NCI-H1105 treated with DMSO at 0.1 percent for 48 hours (cell line): ENCODE results near the gene UTP11.

ENCODE experiments used
- DNase-seq: peaks from one replicate; lab custom pipeline; 2025; lab: John Stamatoyannopoulos, UW

The UTP11 gene

GRCh38 chr1:38003261-38004250, 9.0 kb upstream of the UTP11 start:
- DNase-seq, result no peak

DNA sequence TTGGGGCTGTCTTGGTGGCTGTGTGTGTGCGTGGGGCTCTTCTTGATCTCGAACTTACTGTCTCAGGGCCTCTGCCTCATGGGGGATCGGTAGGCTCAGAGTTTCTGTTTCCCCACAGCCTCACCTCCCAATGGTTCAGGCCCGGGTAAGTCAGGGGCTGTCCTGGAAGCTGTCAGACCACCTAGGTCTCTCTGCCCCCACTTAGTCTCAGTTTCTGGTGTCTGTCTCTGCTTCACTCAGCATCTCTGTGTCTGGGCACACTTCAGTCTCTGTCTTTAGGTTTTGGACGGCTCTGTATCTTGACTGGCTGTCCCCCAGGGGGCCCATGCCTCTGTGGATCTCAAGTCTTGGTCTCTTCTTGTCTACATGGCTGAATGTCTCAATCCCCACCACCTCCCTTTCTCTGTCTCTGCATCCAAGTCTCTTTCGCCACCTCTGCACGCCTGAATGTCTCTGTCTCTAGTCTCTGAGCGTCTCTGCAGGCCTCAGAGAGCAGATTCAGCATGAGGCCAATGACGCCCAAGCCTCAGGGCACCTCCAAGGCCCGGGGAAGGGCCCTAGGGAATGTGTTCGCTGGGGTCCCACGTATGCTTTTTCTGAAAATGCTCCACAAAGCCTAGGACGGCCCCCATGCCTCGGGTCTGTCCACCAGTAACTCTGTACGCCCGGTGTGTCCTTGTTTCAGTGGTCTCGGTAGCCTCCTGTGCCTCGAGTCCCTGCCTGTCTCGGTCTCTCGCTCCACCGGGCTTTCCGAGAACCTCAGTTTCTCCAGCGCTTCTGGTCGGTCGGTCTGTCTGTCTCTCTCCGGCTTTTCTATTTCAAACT, 8.0 kb upstream of the UTP11 start:
- no peak for DNase-seq

DNA sequence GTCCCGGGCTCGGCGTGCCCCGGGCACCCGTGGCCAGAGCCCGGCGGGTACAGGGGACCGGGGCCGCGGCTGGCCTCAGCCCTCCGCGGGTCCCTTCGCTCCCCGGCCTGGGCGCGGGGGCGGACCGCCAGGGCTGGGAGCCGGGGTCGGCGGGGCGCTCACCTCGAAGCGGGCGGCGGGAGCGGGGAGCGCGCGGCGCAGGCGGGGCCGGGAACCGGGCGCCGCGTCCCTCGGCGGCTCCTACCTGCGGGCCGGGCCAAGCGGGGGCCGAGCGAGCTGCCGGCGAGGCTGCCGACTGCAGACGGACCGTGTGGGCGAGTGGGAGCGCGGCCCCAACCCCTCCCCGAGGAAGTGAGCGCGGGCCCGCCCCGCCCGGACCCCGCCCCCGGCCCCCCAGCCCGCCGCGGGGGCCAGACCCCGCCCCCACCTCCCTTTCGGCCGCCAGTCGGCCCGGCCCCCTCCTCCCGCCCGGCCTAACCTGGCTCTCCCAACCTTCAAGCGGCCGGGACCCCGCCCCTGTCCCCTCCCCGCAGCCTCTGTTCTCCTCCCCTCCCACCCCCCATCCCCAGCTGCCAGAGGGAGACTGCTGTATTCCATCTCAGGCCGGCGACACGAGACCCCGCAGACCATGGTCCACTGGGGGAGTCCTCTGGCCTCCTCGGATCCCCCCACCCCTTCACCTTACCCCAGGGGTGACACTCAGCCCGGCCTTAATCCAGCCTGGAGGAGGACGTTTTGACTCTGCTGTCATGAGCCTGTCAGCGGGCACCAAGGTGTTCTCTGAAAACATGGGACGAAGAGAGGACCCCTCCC, 7.1 kb upstream of the UTP11 start, which contains the start of gene FHL3:
TSS of gene FHL3 (minus strand) at position 320 of the 813 bp plus-strand sequence. CDS start 6,102 bp downstream, outside the sequence.
- DNase-seq, result peak; percentile 40

GRCh38 chr1:38006008-38006828, 6.3 kb upstream of the UTP11 start:
- no peak for DNase-seq

DNA sequence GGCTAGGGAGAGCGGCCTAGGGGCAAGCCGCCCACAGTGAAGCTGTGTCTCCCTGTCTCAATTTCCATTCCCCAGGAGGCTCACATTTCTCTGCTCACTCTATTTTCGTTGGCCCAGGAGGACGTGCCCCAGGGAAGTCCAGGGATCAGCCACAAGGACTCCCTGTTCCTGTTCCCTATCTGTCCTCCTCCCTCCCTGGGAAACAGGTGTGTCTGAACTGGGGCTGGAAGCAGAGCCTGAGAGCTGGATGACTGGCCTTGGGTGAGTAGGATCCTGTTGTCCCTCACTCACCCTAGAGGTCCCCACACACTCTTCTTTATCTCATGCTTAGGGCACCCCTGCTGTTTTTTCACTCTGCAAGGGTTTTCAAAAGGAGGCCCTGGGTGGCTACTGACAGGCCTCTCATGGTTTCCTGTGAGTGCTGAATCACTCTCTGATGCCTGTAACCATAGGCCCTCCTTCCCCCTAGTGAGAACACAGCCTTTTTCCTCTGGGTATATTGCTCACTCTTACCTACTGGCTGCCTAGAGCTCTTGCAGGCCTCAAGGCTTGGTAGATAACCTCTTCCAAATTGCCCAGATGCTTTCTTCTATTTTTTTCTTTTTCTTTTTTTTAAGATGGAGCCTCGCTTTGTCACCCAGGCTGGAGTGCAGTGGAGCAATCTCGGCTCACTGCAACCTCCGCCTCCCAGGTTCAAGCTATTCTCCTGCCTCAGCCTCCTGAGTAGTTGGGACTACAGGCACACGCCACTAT, 3.3 kb upstream of the UTP11 start:
- DNase-seq, result no peak

- no peak for DNase-seq
These were observed 2.7 kb upstream of the UTP11 start for GRCh38 chr1:38009841-38010180.

GRCh38 chr1:38013227-38013622, 691 bp downstream of the UTP11 start:
- DNase-seq, result no peak

GRCh38 chr1:38014171-38014570, 1.6 kb downstream of the UTP11 start:
- DNase-seq, result no peak

GRCh38 chr1:38014724-38015424, 2.3 kb downstream of the UTP11 start:
- no peak for DNase-seq

DNA sequence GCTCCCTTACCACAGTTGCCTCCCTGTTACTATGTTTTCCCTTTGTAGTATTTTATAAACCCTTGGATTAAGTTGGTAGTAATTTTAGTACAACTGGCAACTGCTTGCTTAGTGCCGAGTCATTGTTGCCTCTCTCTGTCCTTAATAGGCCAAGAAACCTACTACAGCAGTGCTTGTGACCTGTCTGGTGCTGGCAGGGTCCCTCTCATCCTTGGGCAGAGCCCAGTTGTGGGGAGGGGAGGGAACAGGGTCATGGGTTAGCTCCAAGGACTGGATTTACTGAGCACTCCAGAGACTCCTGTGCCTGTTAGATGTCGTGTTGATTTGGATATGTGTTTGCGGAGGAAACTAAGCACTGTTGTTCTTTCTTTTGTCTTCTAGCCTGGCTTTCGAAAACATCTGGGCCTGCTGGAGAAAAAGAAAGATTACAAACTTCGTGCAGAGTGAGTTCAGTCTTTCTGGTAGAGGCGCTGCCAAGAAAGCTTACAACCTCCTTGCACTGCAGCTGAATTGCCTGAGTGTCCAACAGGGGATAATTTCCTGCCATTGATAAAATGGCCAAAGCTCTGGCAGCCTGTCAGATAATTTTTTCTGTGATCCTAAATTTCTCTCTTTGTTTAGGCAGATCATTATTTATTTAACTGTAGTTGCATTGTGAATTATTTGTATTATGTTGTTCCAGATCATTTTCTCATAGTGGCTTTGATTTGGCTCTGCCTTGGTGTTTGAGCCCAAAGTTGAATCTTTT, 3.6 kb downstream of the UTP11 start:
- no peak for DNase-seq

DNA sequence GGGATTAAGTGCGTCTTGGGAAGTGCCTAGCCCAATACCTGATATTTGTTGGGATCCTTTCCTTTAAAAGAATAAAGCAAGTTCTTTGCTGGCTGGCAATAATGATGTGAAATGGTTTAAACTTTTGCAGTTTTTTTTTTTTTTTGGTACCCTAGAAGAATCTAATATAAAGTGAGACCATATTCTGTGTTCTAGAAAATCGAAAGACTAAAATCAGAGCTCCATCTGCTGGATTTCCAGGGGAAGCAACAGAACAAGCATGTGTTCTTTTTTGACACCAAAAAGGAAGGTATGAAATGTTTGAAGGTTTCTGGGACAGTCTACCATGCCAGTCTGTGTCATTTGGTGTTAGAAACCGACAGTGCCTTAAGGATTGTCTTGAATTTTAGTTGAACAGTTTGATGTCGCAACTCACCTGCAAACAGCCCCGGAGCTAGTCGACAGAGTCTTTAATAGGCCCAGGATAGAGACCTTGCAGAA, 6.4 kb downstream of the UTP11 start:
- peak; percentile 20 for DNase-seq

DNA sequence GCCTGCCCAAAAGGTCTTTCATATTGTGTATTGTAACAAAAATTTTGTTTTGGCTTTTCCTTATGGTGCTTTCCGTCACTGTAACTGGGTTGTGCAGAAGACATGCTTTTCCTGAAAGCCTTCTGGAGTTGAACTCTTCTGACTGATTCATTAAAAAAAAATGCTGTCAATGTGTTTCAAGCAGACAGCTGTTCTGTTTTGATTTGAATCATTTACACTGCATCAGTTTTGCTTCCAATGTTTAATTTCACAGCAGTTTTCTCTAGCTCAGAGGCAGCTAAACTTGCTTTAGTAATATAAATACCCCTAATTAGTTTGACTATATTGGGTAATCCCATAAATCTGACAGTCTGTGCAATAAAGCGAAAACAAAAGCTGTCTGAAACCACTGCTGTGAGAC, 7.9 kb downstream of the UTP11 start:
- no peak for DNase-seq

- no peak for DNase-seq
These were observed 9.4 kb downstream of the UTP11 start for GRCh38 chr1:38021969-38022368.

- DNase-seq, result no peak
These were observed 10.3 kb downstream of the UTP11 start for GRCh38 chr1:38022810-38023209.

- no peak for DNase-seq
These were observed 12.7 kb downstream of the UTP11 start for GRCh38 chr1:38025233-38025632.

GRCh38 chr1:38025664-38026063, 13.1 kb downstream of the UTP11 start:
- DNase-seq, result no peak

- peak; percentile 82 for DNase-seq
These were observed 14.2 kb downstream of the UTP11 start for GRCh38 chr1:38026592-38027200.
